Activated CD8-positive, alpha-beta memory T cell treated with anti-CD3 and anti-CD28 coated beads for 24 hours (primary cell): Measurements from ENCODE around the gene RADX.
"Not testable (repeated sequence)": the region's sequence is repeated elsewhere in the genome, so short reads cannot be mapped to it uniquely, and the experiment has no call there.

Experiments
- DNase-seq: peaks from one replicate; pipeline ENCODE4 v3.0.0-alpha.2; 2020

Gene RADX

GRCh38 chrX:106611679-106612392 lies at the start of gene RADX:
TSS of gene RADX (plus strand) at chrX:106611978. CDS start at chrX:106612081, 103 bp downstream.
- peak; percentile 87 for DNase-seq

- no peak for DNase-seq
Observed at GRCh38 chrX:106564986-106565385, 46.8 kb upstream of the RADX start.

GRCh38 chrX:106566362-106566761 lies 45.4 kb upstream of the RADX start:
- no peak for DNase-seq

GRCh38 chrX:106581856-106582255 lies 29.9 kb upstream of the RADX start:
- DNase-seq: no peak

- DNase-seq: no peak
Observed at GRCh38 chrX:106585478-106585877, 26.3 kb upstream of the RADX start.

GRCh38 chrX:106588801-106589200 lies 23.0 kb upstream of the RADX start:
- DNase-seq: no peak

GRCh38 chrX:106599411-106599810 lies 12.4 kb upstream of the RADX start:
- DNase-seq: no peak

GRCh38 chrX:106606571-106606970 lies 5.2 kb upstream of the RADX start:
- DNase-seq: no peak

- DNase-seq: no peak
Observed at GRCh38 chrX:106608016-106608415, 3.8 kb upstream of the RADX start.

- no peak for DNase-seq
Observed at GRCh38 chrX:106611317-106611678, 480 bp upstream of the RADX start.

- no peak for DNase-seq
Observed at GRCh38 chrX:106612393-106612763, 600 bp downstream of the RADX start.

GRCh38 chrX:106613277-106613676 lies 1.5 kb downstream of the RADX start:
- DNase-seq: no peak

- no peak for DNase-seq
Observed at GRCh38 chrX:106615041-106615440, 3.3 kb downstream of the RADX start.

- DNase-seq: no peak
Observed at GRCh38 chrX:106619797-106620196, 8.0 kb downstream of the RADX start.

GRCh38 chrX:106621836-106622235 lies 10.1 kb downstream of the RADX start:
- no peak for DNase-seq

- no peak for DNase-seq
Observed at GRCh38 chrX:106626789-106627188, 15.0 kb downstream of the RADX start.

- DNase-seq: no peak
Observed at GRCh38 chrX:106631615-106632014, 19.8 kb downstream of the RADX start.

GRCh38 chrX:106649523-106650428 lies 38.0 kb downstream of the RADX start:
- DNase-seq: no peak

GRCh38 chrX:106653625-106654024 lies 41.8 kb downstream of the RADX start:
- not testable (repeated sequence) for DNase-seq

- DNase-seq: no peak
Observed at GRCh38 chrX:106670631-106671030, 58.9 kb downstream of the RADX start.

GRCh38 chrX:106672527-106672926 lies 60.7 kb downstream of the RADX start:
- no peak for DNase-seq

GRCh38 chrX:106680716-106681115 lies 68.9 kb downstream of the RADX start:
- DNase-seq: no peak

- DNase-seq: no peak
Observed at GRCh38 chrX:106684207-106684606, 72.4 kb downstream of the RADX start.

GRCh38 chrX:106692425-106693065 lies 80.8 kb downstream of the RADX start:
- no peak for DNase-seq
